ENCODE results near the gene TMEM88.

TMEM88 gene

GRCh38 chr17:7833011-7833794 lies 21.7 kb upstream of the TMEM88 start:
- DNase-seq (ENCODE audit: low read depth in 3 of 3): no peak

- DNase-seq (ENCODE audit: low read depth in 3 of 3): peak; percentile 68 to 88 (median 69)
These were observed 20.9 kb upstream of the TMEM88 start, which contains the start of gene KDM6B for GRCh38 chr17:7833795-7834541. Gene KDM6B (plus strand): TSS chr17:7834217. CDS start chr17:7845555, 11,338 bp downstream.

- DNase-seq (ENCODE audit: low read depth in 3 of 3): peak in 1 of 3 experiments; percentile 50
These were observed 20.3 kb upstream of the TMEM88 start for GRCh38 chr17:7834542-7834956.

GRCh38 chr17:7834957-7835813 lies 19.7 kb upstream of the TMEM88 start:
- DNase-seq (ENCODE audit: low read depth in 3 of 3): peak; percentile 79 to 93 (median 81)

GRCh38 chr17:7835814-7836595 lies 18.9 kb upstream of the TMEM88 start:
- peak in 1 of 3 experiments; percentile 44 for DNase-seq (ENCODE audit: low read depth in 3 of 3)

- peak in 1 of 3 experiments; percentile 74 for DNase-seq (ENCODE audit: low read depth in 3 of 3)
These were observed 18.1 kb upstream of the TMEM88 start for GRCh38 chr17:7836596-7837407.

GRCh38 chr17:7837408-7838088 lies 17.3 kb upstream of the TMEM88 start:
- no peak for DNase-seq (ENCODE audit: low read depth in 3 of 3)

- no peak for DNase-seq (ENCODE audit: low read depth in 3 of 3)
These were observed 16.5 kb upstream of the TMEM88 start for GRCh38 chr17:7838090-7839075.

- DNase-seq (ENCODE audit: low read depth in 3 of 3): no peak
These were observed 15.5 kb upstream of the TMEM88 start for GRCh38 chr17:7839190-7839875.

GRCh38 chr17:7839876-7840261 lies 15.0 kb upstream of the TMEM88 start:
- no peak for DNase-seq (ENCODE audit: low read depth in 3 of 3)

- DNase-seq (ENCODE audit: low read depth in 3 of 3): no peak
These were observed 14.4 kb upstream of the TMEM88 start for GRCh38 chr17:7840441-7840840.

GRCh38 chr17:7840875-7841274 lies 14.0 kb upstream of the TMEM88 start:
- DNase-seq (ENCODE audit: low read depth in 3 of 3): no peak

GRCh38 chr17:7841396-7841914 lies 13.4 kb upstream of the TMEM88 start:
- peak; percentile 84 to 92 (median 88) for DNase-seq (ENCODE audit: low read depth in 3 of 3)

- DNase-seq (ENCODE audit: low read depth in 3 of 3): peak; percentile 67 to 83 (median 73)
These were observed 12.9 kb upstream of the TMEM88 start for GRCh38 chr17:7841915-7842379.

- DNase-seq (ENCODE audit: low read depth in 3 of 3): peak; percentile 87 to 96 (median 96)
These were observed 12.2 kb upstream of the TMEM88 start for GRCh38 chr17:7842380-7843256.

- DNase-seq (ENCODE audit: low read depth in 3 of 3): no peak
These were observed 11.7 kb upstream of the TMEM88 start for GRCh38 chr17:7843257-7843535.

Data from stimulated activated CD4-positive, alpha-beta T cell treated with anti-CD3 and anti-CD28 coated beads, TNF-alpha, amount 100 ng/mL, for 24 hours (primary cell).